ENCODE data around the gene TRPC5OS. TPM values are rescaled to one million over a fixed set of nuclear protein-coding genes. Genes with fewer than 3 reads are reported as not detected.

TRPC5OS gene
- polyA plus RNA-seq, 3 donors = 0.14 to 0.26 (median 0.18) TPM

GRCh38 chrX:111892375-111892774 lies 16.4 kb downstream of the TRPC5OS start:
- no peak for DNase-seq (ENCODE audit: low read depth in 3 of 3, low spot score in 2 of 3)

- DNase-seq (ENCODE audit: low read depth in 3 of 3, low spot score in 2 of 3) = no peak
Observed at GRCh38 chrX:111896148-111896547, 20.2 kb downstream of the TRPC5OS start.

GRCh38 chrX:111914398-111915090 lies 38.6 kb downstream of the TRPC5OS start:
- DNase-seq (ENCODE audit: low read depth in 3 of 3, low spot score in 2 of 3) = no peak

GRCh38 chrX:111917591-111917990 lies 41.6 kb downstream of the TRPC5OS start:
- no peak for DNase-seq (ENCODE audit: low read depth in 3 of 3, low spot score in 2 of 3)

- DNase-seq (ENCODE audit: low read depth in 3 of 3, low spot score in 2 of 3) = no peak
Observed at GRCh38 chrX:111928456-111928855, 52.5 kb downstream of the TRPC5OS start.

Other genes starting within 250 kb of the TRPC5OS start
- 10 to 100 TPM; 44.5 to 47.1 (median 46.5) TPM for gene ALG13, start 195.0 kb upstream of the TRPC5OS start, polyA plus RNA-seq (ENCODE audit: insufficient read length in 3 of 3)
- under 1 TPM; 0.04 to 0.06 (median 0.04) TPM for gene TRPC5, start 206.6 kb downstream of the TRPC5OS start, polyA plus RNA-seq (ENCODE audit: insufficient read length in 3 of 3)
- gene RTL4, start 206.8 kb downstream of the TRPC5OS start, polyA plus RNA-seq (ENCODE audit: insufficient read length in 3 of 3) = under 1 TPM; 0.07 to 0.10 (median 0.07) TPM

Measured in right renal cortex interstitium (tissue), 3 donors.